GM18520 (cell line): ENCODE measurements around the gene RAB3IL1.

Experiments
- ATAC-seq: cut with Tn5 transposase; IDR thresholded peaks from one replicate; pipeline ENCODE4 v1.9.1; 2021; ENCODE audit not compliant: unreplicated experiment

RAB3IL1 gene

GRCh38 chr11:61905801-61906521, 11.4 kb downstream of the RAB3IL1 start:
- ATAC-seq, result no peak

GRCh38 chr11:61905067-61905696, 12.2 kb downstream of the RAB3IL1 start:
- ATAC-seq, result no peak

GRCh38 chr11:61904539-61905048, 12.8 kb downstream of the RAB3IL1 start:
- no peak for ATAC-seq

DNA sequence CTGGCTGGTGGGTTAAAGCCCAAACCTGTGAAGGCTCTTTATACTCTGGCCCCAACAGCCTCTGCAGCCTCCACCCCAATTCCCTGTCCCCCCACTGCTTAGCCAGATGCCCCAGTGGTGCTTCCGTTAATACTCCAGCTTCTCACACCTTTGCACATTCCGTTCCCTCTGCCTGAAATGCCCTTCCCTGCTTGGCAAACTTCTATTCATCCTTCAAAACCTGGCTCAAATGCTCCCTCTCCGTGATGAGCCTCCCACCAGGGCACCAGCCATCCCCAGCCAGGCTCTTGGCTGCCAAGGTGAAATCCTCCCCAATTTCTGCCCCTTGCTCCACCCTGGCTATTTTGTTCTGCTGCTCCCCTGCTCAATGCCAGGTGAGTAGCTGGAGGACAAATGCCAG, 13.5 kb downstream of the RAB3IL1 start:
- no peak for ATAC-seq

GRCh38 chr11:61902313-61902712, 15.1 kb downstream of the RAB3IL1 start:
- no peak for ATAC-seq

DNA sequence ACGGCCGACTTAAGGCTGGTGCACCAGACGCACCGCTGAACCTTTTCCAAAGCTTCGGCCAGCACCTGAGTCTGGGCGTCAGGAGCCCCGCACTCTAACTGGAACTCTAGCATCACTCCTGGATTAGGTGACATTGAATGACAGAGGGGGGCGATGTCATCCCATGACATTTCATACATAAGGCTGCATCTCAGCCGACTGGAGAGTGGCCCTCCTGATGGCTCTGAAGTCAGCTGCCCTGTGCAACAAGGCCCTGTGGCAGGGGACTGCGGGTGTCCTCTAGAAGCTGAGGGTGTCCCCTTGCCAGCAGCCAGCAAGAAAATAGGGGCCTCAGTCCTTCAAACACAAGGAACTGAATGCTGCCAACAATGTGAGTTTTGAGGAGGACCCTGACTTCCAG, 16.0 kb downstream of the RAB3IL1 start:
- no peak for ATAC-seq

DNA sequence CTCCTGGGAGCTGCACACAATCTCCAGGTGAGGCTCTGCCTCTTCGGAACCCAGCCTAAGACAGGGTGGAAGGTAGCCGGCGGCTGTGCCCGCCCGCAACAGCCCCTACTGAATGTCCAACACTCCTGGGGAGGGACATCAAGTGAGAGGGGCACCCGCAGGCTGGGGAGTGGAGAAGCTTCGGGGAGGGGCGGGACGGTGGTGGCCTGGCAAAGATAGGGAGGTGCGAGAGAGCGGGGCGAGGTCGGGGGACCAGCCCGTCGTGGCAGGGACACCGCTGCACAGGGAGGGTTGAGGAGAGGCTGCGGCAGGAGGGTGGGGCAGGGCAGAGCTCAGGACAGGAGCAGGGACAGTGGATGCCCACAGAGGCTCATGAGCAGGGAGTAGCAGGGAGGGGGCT, 17.1 kb downstream of the RAB3IL1 start:
- no peak for ATAC-seq

- peak; percentile 59 for ATAC-seq
Observed at GRCh38 chr11:61899146-61899841, 18.1 kb downstream of the RAB3IL1 start.

DNA sequence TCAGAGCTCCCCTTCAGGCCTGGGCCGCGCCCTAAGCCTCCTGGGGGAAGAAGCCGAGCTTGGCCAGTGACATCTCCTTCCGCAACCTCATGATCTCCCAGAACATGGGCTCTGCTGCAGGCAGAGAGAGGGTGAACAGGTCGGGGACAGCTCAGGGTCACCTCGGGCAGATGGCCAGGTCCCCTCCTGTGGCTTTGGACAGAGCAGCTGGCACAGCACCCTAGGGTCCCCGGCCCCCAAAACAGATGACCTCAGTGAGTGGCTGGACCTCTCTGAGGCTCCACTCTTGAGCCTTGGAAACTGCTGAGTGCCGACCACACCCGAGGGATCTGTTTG, 19.2 kb downstream of the RAB3IL1 start:
- no peak for ATAC-seq

DNA sequence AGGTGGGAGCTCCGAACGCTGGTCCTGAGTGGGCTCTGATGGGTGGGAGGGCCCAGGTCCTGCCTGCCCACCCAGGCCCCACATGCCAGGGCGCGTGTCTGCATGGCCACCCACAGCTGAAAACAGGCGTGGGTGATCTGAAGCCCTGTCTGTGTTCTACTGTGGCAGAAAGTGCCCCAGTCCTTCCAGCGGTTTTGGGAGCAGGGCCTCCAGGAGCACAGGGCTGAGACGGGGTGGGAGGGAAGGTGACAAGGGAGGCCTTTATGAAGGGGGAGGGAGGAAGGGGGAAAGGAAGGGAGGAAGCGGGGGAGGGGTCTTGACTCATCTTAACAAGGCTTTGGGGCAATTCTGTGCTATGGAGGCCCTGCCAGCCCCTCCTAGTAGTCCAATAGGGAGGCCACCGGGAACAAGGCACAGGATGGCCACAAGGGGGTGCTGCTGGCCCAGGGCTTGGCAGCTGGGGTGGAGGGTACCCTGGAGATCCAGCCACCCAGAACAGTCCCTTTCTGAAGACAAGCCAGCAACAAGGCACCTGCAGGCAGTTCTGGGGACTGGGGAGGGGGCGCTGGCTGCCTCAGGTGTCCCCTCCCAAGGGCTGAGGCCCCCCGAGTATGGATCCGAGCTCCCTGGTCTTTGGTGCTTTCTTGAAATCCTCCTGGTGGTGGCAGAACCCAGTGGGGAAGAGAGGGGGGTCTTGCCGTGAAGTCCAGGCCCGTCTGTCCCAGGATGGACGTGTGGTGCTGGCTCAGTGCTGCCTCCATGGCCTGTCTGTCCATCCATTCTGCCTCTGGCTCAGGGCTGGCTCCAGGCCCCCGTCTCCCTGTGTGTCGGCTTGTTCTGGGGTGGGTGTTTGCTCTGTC, 19.7 kb downstream of the RAB3IL1 start:
- no peak for ATAC-seq

DNA sequence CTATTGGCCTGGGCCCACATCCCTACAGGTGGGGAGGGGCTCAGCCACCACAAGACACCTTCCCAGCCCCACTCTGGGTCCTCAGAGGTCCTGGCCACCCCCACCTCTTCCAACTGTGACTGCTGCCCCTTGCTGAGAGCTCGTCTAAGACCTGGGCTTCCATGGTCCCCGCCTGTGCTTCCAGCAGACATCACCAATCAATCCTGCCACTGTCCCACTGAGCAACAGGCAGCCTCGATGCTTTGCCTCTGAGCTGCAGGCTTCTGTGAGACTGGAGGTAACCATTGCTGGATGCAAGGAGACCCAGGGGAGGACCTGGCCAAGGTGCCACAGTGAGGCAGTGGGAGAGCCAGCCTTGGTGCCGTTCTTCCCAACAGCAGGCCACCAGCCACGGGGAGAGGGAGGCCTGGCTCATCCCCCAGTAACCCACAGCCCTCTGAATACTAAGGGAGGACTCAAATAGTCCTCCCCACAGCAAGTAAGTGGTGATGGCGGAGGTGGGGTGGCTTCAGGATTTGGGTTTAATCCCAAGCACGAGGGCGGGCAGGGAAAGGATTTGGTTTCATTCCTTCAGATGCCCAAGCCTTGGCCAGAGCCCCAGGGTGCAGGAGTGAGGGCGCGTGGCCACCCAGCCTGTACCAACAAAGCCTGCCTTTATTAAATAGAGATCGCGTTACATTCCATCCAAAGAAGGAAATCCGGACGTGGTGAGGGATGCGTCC, 20.5 kb downstream of the RAB3IL1 start:
- no peak for ATAC-seq

GRCh38 chr11:61895718-61896059, 21.7 kb downstream of the RAB3IL1 start:
- no peak for ATAC-seq

- no peak for ATAC-seq
Observed at GRCh38 chr11:61895046-61895717, 22.2 kb downstream of the RAB3IL1 start.

- no peak for ATAC-seq
Observed at GRCh38 chr11:61893981-61894380, 23.4 kb downstream of the RAB3IL1 start.

DNA sequence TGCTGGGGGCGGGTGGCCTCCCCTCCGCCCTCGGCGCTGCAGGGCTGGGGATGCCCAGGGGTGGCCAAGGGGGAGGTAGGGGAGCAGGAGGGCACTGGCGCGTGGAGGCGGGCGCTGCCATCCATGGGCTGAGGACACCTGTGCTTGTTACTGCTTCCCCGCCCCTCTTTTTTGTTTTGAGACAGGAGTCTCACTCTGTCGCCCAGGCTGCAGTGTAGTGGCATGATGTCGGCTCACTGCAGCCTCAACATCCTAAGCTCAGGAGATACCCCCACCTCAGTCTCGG, 25.3 kb downstream of the RAB3IL1 start:
- peak; percentile 19 for ATAC-seq

DNA sequence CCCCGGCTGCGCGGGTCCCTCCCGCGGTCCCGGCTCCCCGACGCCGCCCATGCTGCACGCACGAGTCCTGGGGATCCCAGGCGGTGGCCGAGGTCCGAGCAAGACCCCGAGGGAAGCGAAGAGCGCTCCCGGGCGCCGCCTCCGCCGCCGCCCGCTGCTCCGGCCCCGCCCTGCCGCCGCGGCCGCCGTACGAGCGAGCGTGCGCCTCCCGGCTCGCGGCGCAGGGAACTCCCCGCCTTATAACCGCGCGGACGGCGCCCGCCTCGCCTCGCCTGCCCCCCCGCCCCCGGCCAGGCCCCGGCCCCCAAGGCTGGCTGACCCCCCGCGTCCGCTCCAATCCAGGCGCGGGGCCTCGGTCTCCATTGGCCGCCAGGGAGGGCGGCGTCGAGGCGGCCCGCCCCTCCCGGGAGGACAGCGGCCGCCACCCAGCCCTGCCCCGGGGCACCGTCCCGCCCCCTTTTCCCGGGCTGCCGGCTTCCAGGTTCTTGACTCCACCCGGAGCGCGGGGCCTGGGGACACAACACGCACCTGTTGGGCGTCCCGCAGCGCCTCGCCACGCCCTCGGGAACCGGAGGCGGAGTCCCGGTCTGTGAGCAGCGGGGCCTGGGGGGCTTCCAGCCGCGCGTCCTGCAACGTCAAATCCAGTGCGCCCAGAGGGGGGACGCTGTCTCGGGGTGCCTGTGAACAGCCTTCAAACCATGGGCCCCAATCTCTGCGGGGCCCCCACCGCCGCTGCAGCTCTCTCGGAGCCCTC, 25.9 kb downstream of the RAB3IL1 start, which contains the start of gene FADS3:
Gene FADS3 (minus strand): TSS at position 215 of the 754 bp plus-strand sequence. CDS start 164 bp downstream, at position 51.
- ATAC-seq, result peak; percentile 52

- ATAC-seq, result no peak
Observed at GRCh38 chr11:61890529-61891330, 26.6 kb downstream of the RAB3IL1 start.

DNA sequence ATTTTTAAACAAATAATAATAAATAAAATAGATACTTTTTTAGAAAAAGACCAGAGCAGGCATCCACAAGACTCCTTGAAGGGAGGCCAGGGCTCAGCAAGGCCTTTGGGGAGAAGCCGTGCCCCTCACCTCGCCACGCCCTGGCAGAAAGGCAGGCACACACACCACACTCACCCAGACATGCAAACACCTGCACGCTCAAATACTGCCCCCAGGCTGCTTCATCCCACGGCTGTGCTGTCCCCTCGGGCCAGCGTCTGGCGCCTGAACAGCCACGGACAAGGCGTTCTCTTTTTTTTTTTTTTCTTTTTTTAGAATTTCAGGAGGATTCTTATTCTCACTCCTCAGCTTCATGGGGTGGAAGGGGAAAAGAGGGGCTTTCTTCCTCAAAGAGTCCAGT, 27.5 kb downstream of the RAB3IL1 start:
- no peak for ATAC-seq

GRCh38 chr11:61888590-61888989, 28.8 kb downstream of the RAB3IL1 start:
- ATAC-seq, result no peak
